Astrocyte of the spinal cord (primary cell): ENCODE data around the gene C9orf85.
"Not testable (repeated sequence)": the region's sequence is repeated elsewhere in the genome, so short reads cannot be mapped to it uniquely, and the experiment has no call there.

Source experiments
- DNase-seq: peaks from one replicate; pipeline ENCODE4 v3.0.0; 2011; ENCODE audit warnings: low read depth, low spot score
- H3K4me3 ChIP-seq: 2 replicates; pipeline ENCODE4 v1.5.1; 2011; ENCODE audit warnings: low read depth, mild to moderate bottlenecking, low read length, moderate library complexity
- in situ Hi-C: cut with HindIII; loops from 2 replicates; pipeline ENCODE4 v1.10.0; 2017; ENCODE audit warnings: low sequenced_read_pairs
- TF ChIP-seq, protein P1 (sequence below): IDR thresholded peaks from 2 replicates; pipeline ENCODE4 v1.5.1; 2012; ENCODE audit warnings: low read depth, mild to moderate bottlenecking, low read length, inconsistent platforms

C9orf85 gene

DNA sequence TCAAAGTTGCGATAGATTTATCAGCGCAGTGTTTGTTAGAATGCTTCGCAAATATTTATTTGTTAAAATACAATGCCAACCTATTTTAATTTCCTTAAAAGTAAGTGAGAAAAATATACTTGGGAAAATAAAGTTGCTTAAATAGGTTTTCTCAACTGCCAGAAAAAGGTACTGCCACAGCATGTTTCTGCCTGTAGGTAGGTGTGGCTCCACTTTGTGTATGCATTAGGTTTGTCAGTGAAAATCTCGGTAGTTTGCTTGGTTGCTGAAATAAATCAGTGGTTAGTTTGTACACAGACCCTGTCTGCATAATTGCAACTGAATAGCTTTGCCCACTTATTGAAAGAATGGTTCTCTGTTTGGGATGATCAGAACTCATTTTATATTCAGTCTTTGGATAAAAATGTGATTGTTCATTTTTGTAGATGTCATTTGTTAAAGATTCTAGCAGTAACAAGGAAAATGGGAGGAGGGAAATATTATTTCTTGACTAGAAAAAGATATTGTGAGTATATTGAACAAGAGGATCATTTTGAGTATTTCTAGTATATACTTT is 25.7 kb downstream of the C9orf85 start:
- in situ Hi-C loops: no loop called here
- DNase-seq: no peak
- H3K4me3 ChIP-seq: no peak overlapping the region
- TF ChIP-seq, protein P1, sequence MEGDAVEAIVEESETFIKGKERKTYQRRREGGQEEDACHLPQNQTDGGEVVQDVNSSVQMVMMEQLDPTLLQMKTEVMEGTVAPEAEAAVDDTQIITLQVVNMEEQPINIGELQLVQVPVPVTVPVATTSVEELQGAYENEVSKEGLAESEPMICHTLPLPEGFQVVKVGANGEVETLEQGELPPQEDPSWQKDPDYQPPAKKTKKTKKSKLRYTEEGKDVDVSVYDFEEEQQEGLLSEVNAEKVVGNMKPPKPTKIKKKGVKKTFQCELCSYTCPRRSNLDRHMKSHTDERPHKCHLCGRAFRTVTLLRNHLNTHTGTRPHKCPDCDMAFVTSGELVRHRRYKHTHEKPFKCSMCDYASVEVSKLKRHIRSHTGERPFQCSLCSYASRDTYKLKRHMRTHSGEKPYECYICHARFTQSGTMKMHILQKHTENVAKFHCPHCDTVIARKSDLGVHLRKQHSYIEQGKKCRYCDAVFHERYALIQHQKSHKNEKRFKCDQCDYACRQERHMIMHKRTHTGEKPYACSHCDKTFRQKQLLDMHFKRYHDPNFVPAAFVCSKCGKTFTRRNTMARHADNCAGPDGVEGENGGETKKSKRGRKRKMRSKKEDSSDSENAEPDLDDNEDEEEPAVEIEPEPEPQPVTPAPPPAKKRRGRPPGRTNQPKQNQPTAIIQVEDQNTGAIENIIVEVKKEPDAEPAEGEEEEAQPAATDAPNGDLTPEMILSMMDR: no peak

DNA sequence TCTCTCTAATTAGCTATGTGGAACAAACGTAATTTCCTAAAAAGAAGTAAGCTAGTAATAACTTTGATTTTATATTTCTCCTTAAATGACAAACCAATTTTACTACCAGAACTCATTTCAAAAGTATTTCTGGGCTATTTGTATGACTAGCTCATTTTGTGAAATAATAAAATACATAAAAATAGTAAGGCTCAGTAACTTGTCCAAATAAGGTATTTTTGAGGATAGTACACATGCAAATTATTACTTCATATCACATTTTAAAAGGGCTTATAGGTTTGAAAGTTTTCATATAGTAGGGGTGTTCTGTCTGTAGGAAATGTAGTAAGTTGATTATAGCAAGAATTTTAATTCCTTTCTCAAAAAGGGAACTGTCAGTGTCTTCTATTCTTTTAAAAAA is 26.5 kb downstream of the C9orf85 start:
- TF ChIP-seq, protein P1: no peak
- in situ Hi-C loops: no loop called here
- no peak overlapping the region for H3K4me3 ChIP-seq
- DNase-seq: no peak

DNA sequence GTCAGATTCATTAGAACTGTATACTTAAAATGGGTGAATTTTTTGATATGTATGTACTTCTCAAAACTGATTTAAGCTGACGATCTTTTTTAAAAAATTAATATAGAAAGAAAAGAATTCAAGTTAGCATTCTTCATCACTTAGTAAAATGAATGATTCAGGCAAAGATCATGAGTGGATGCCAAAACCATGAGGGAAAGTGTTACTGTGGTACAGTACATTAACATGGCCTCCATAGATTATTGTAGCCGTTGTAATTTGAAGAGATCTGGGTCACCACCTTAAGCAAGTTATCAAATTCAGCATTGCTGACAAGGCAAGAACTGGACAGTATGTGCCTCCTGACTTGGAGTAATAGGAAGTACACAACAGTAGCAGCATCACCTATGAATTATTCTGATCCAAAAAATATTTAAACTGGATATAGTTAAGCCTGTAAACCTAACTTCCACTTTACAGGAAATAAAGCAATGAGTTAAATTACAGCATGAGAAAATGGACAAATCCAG is 29.7 kb downstream of the C9orf85 start:
- H3K4me3 ChIP-seq: no peak overlapping the region
- no peak for DNase-seq
- TF ChIP-seq, protein P1: no peak
- in situ Hi-C loops: no loop called here

DNA sequence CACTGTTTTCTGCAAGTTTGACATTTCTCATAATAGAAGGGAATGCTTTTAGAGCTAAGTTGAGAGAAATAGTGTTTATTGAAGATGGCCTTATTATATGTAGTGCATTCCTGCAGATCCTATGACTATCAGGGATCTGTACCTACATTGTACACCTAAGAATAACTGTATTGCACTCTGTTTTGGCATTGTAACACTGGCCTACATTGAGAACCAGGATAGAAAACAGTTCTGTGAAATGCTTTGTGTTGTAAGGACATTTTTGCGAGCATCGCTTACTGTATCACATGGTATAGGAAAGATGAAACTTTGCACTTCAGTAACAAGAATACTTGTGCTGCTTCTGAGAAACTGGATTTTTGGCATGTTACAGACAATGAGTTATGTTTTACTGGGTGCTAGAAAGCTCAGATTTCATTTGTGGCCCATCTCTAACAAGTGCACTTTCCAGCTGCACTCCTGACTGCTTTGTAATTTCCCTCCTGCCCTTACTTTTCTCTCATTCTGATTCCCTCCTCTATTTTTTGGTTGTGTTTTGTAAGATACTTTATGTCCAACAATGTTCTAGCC is 30.6 kb downstream of the C9orf85 start:
- no peak for DNase-seq
- TF ChIP-seq, protein P1: no peak
- in situ Hi-C loops: no loop called here

DNA sequence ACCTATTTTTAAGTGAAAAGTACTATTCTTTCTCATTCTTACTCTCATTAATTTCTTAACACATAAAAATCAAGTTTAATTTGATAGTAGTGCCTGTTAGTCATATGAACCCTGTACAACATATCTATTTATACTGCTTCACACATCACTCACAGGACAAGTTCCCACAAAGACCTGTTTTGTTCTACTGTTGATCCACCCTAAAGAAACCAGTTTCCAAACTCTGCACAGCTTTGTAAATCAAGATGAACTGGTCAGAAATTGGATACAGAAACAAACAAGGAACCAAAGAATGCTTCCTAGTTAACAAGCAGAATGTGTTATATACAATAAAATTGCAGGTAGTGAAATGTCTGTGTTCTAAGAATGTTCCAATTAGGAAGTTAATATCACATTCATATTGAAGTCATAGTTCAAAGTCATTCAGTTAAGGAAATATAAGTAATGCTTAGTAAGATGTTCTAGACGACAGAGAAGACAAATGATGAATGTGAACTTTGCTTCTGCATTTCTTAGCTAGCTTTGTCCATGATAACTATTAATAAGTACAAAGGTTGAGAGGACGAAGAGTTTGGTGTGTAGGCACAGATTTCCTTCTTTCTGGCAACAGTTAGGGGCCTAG is 33.4 kb downstream of the C9orf85 start:
- TF ChIP-seq, protein P1: no peak
- DNase-seq: no peak
- in situ Hi-C loops: no loop called here
- no peak overlapping the region for H3K4me3 ChIP-seq

More for the DNA sequence above, 30.6 kb downstream of the C9orf85 start:
- no peak overlapping the region for H3K4me3 ChIP-seq

DNA sequence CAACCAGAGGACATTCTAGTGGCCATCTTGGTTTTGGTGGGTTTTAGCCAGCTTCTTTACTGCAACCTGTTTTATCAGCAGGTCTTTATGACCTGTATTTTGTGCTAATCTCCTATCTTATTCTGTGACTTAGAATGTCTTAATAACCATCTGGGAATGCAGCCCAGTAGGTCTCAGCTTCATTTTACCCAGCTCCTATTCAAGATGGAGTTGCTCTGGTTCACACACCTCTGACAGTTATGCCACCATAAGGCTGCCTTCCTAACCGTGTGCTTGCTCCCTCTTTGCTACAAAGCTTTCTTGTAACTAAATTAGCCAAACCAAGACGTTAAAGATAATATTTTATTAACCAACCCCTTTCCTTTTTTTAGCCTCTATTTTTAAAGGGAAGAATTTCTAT is 43.2 kb downstream of the C9orf85 start:
- in situ Hi-C loops, H3K4me3 ChIP-seq, DNase-seq: not testable (repeated sequence)

DNA sequence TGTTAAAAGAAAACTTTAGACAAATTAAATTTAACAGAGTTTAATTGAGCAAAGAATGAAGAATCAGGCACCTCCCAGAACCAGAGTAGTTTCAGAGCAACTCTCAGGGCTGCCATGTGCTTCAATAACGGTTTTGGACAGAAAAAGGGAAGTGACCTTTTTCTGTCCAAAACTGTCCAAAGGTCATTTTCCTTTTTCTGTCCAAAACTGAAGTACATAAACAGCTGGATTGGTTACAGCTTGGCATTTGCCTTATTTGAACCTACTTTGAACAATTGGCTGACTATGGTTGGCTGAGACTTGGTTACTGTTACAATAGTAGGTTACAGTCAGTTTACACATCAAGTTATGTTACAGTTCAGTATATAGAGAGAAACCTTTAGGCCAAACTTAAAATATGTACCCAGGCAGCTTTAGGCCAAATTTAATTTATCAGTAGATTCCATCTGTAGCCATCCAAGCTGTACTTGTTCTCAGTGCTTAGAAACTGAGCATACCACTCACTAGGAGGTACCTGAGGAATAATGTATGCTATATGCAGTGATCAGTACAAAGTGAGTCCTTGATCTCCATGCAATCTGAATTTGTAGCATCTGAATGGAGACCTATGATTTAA is 44.0 kb downstream of the C9orf85 start:
- TF ChIP-seq, protein P1: no peak
- no peak overlapping the region for H3K4me3 ChIP-seq
- DNase-seq: no peak
- in situ Hi-C loops: no loop called here
